IPS-20b (cell line): Measurements from ENCODE around the gene APOA5.
"Not testable (repeated sequence)": the region's sequence is repeated elsewhere in the genome, so short reads cannot be mapped to it uniquely, and the experiment has no call there.

ENCODE experiments used
- H3K27ac ChIP-seq: one replicate; pipeline ENCODE4 v1.5.1; 2013; ENCODE audit warnings: low read length
- H3K27me3 ChIP-seq: 2 replicates; pipeline ENCODE4 v1.6.1; 2013; ENCODE audit warnings: mild to moderate bottlenecking, low read length, inconsistent platforms; ENCODE audit not compliant: insufficient read depth
- H3K36me3 ChIP-seq: 2 replicates; pipeline ENCODE4 v1.6.1; 2013; ENCODE audit warnings: low read depth, mild to moderate bottlenecking, inconsistent platforms, low read length, moderate library complexity; ENCODE audit not compliant: insufficient read depth
- H3K4me1 ChIP-seq: 2 replicates; pipeline ENCODE4 v1.6.1; 2013; ENCODE audit warnings: mild to moderate bottlenecking, control low read depth, inconsistent platforms, low read length, moderate library complexity; ENCODE audit not compliant: insufficient read depth
- H3K4me3 ChIP-seq: 2 replicates; pipeline ENCODE4 v1.5.1; 2013; ENCODE audit warnings: mild to moderate bottlenecking, low read length, inconsistent platforms
- H3K9ac ChIP-seq: 2 replicates; pipeline ENCODE4 v1.6.1; 2013; ENCODE audit warnings: low read depth, mild to moderate bottlenecking, inconsistent platforms, low read length, moderate library complexity
- H3K9me3 ChIP-seq: 2 replicates; pipeline ENCODE4 v1.6.1; 2013; ENCODE audit warnings: mild to moderate bottlenecking, low read depth, low read length, inconsistent platforms; ENCODE audit not compliant: insufficient read depth

APOA5 gene

DNA sequence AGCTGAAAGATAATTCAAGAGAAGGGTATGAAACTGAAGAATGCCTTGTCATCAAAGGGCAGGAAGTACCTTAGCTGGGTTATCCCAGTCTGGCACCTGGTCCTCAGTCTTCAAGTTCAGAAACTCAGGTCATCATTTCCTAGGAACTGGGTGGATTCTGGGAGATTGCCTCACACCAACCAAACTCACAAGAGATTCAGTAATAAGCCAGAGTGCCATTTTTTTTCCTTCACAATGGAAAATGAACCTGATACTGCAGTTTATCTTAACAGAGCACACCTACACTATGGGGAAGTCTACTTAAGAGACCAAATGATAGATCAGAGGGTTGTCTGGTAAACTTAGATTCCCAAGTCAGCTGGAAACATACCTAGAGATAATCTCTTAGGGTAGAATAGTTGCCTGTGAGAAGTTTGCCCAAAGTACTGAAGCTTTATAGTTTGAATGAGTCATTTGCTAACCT is 15.1 kb downstream of the APOA5 start:
- peaks cover 56% of the 10 kb centered on the region for H3K36me3 ChIP-seq
- H3K9me3 ChIP-seq: no peaks in the 10 kb centered on the region
- H3K4me1 ChIP-seq: peaks cover 4% of the 10 kb centered on the region; the same call in 1 of the 2 replicates

GRCh38 chr11:116775975-116776374 is 15.7 kb downstream of the APOA5 start:
- Histone ChIP-seq H3K9ac (no peak overlapping the region), H3K9me3 (no peaks in the 10 kb centered on the region), H3K4me1 (peaks cover 5% of the 10 kb centered on the region; the same call in 1 of the 2 replicates), H3K36me3 (peaks cover 51% of the 10 kb centered on the region), H3K27me3 (no peaks in the 10 kb centered on the region), H3K27ac (no peak overlapping the region), H3K4me3 (no peak overlapping the region)

More for the DNA sequence above, 15.1 kb downstream of the APOA5 start:
- no peaks in the 10 kb centered on the region for H3K27me3 ChIP-seq
- no peak overlapping the region for H3K27ac ChIP-seq
- H3K4me3 ChIP-seq: no peak overlapping the region
- H3K9ac ChIP-seq: no peak overlapping the region

DNA sequence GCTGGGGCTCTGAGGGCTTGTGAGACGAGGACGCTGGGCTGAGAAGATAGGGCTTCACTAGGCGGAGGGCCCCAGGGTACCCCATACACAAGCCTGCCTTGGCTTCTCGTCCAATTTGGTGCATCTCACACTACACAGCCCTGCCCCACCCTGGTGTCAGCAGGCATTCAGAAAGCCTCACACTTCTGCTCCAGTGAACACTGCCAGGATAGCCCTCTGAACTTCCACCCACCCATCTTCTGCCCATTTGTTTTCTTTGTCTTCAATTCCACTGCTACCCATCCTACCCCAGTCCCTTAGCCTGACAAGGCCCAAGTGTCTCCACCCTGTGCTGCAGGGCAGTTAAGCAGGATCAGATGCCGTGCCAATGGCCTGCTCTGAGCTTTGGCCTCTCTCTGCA is 17.0 kb downstream of the APOA5 start:
- H3K9me3 ChIP-seq: no peaks in the 10 kb centered on the region
- H3K9ac ChIP-seq: no peak overlapping the region
- H3K36me3 ChIP-seq: peaks cover 43% of the 10 kb centered on the region
- H3K27me3 ChIP-seq: no peaks in the 10 kb centered on the region
- H3K27ac ChIP-seq: no peak overlapping the region
- H3K4me3 ChIP-seq: no peak overlapping the region
- peaks cover 5% of the 10 kb centered on the region; the same call in 1 of the 2 replicates for H3K4me1 ChIP-seq

DNA sequence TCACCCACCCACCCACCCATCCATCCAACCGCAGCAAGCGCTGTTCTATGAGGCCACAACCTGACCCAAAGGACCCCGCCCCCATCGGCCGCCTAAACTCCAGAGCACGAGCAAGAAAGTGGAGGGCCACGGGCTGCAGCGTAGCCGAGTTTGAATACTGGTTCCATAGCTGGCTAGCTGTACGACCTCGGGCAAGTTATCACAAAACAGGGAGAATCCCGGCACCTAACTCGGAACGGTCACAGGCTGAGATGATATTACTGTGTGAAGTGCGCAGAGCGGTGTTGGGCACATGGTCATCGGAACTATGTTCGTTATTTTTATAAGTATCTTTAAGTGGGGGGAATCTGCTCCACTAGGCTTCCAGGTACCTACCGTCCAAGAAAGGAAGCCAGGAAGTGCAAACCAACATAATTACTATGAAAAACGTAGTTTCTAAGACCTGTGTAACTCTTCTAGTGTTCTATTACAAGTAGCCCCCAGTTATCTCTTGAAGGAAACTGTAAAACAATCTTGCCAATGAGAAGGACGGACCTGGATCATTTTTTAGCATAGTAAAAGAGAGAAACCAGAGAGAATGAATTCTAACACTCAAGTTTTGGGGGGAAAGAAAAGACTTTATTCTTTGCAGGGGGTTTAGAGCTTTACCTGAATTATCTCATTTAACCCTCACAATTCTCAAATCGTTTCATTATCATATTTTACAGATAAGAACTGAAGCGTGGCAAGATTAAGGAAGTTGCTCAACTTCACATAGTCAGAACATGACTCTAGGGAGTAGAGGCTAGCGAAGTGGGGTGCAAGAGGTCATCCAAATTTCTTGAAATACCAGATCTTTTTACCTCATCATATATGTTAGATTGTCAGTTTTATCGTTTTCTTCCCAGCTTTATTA is 18.2 kb downstream of the APOA5 start:
- Histone ChIP-seq H3K27me3 (no peaks in the 10 kb centered on the region), H3K4me3 (peak overlapping the region; percentile 97)

GRCh38 chr11:116772443-116773202 is 19.1 kb downstream of the APOA5 start, which contains the start of gene BUD13:
Gene BUD13 (minus strand): TSS chr11:116772987. CDS start chr11:116772964, 23 bp downstream.
- peak within 1 kb of the TSS; percentile 98 for H3K9ac ChIP-seq
- peak within 1 kb of the TSS; percentile 89 for H3K27ac ChIP-seq

More for the DNA sequence above, 18.2 kb downstream of the APOA5 start:
- Histone ChIP-seq H3K36me3 (peaks cover 42% of the 10 kb centered on the region), H3K27ac (peak overlapping the region; percentile 4), H3K9me3 (no peaks in the 10 kb centered on the region), H3K4me1 (peaks cover 5% of the 10 kb centered on the region; the same call in 1 of the 2 replicates), H3K9ac (peak overlapping the region; percentile 82)

GRCh38 chr11:116771935-116772334 is 19.7 kb downstream of the APOA5 start:
- H3K4me3 ChIP-seq: peak overlapping the region; percentile 97
- peaks cover 5% of the 10 kb centered on the region; the same call in 1 of the 2 replicates for H3K4me1 ChIP-seq
- H3K9ac ChIP-seq: peak overlapping the region; percentile 98
- no peak overlapping the region for H3K27ac ChIP-seq
- H3K9me3 ChIP-seq: no peaks in the 10 kb centered on the region
- peaks cover 39% of the 10 kb centered on the region for H3K36me3 ChIP-seq
- no peaks in the 10 kb centered on the region for H3K27me3 ChIP-seq

More at GRCh38 chr11:116772443-116773202, 19.1 kb downstream of the APOA5 start, which contains the start of gene BUD13:
- Histone ChIP-seq H3K27me3 (no peaks in the 10 kb centered on the region), H3K36me3 (peaks cover 42% of the 10 kb centered on the region), H3K9me3 (no peaks in the 10 kb centered on the region), H3K4me1 (peaks cover 5% of the 10 kb centered on the region; the same call in 1 of the 2 replicates), H3K4me3 (peak within 1 kb of the TSS; percentile 97)

GRCh38 chr11:116762132-116762531 is 29.5 kb downstream of the APOA5 start:
- Histone ChIP-seq H3K9ac (no peak overlapping the region), H3K36me3 (peaks cover 88% of the 10 kb centered on the region), H3K27me3 (no peaks in the 10 kb centered on the region), H3K4me1 (no peaks in the 10 kb centered on the region), H3K27ac (no peak overlapping the region), H3K4me3 (no peak overlapping the region), H3K9me3 (no peaks in the 10 kb centered on the region)

- not testable (repeated sequence) for H3K9ac ChIP-seq, H3K9me3 ChIP-seq, H3K27me3 ChIP-seq, H3K4me1 ChIP-seq, H3K27ac ChIP-seq, H3K4me3 ChIP-seq
- H3K36me3 ChIP-seq: peaks cover 95% of the 10 kb centered on the region
Observed at GRCh38 chr11:116756044-116756443, 35.6 kb downstream of the APOA5 start.

GRCh38 chr11:116750070-116750718 is 41.5 kb downstream of the APOA5 start:
- H3K27ac ChIP-seq: no peak overlapping the region
- H3K4me1 ChIP-seq: no peaks in the 10 kb centered on the region
- no peaks in the 10 kb centered on the region for H3K27me3 ChIP-seq
- no peak overlapping the region for H3K4me3 ChIP-seq
- H3K9ac ChIP-seq: no peak overlapping the region
- H3K36me3 ChIP-seq: peaks cover 92% of the 10 kb centered on the region
- no peaks in the 10 kb centered on the region for H3K9me3 ChIP-seq

DNA sequence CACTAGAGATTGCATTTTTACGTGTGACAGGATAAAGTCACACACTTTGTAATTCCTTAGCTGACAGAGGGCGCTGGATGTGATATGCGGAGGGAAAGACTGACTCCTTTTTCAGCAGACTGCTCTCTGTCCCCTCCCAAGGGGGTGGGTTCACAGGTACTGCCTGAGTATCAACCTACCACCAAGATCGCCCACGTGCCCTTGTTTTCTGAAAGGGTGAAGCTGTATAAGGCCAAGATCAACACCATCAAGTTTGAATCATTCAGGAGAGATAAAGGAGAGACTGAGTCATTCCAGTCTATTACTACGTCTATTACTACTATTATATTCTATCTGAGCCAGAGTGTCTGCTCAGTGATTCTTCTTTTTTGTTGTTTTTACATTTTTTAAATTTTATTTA is 49.6 kb downstream of the APOA5 start:
- H3K36me3 ChIP-seq: peaks cover 17% of the 10 kb centered on the region
- H3K4me3 ChIP-seq: no peak overlapping the region
- no peak overlapping the region for H3K27ac ChIP-seq
- peaks cover 9% of the 10 kb centered on the region for H3K4me1 ChIP-seq
- peak overlapping the region; percentile 30; the same call in 1 of the 2 replicates for H3K9ac ChIP-seq
- H3K27me3 ChIP-seq: no peaks in the 10 kb centered on the region
- H3K9me3 ChIP-seq: no peaks in the 10 kb centered on the region

GRCh38 chr11:116740741-116741140 is 50.9 kb downstream of the APOA5 start:
- Histone ChIP-seq H3K9me3 (no peaks in the 10 kb centered on the region), H3K9ac (no peak overlapping the region), H3K27ac (no peak overlapping the region), H3K4me3 (no peak overlapping the region), H3K27me3 (no peaks in the 10 kb centered on the region), H3K36me3 (peaks cover 7% of the 10 kb centered on the region; the same call in 1 of the 2 replicates), H3K4me1 (peaks cover 9% of the 10 kb centered on the region)
